ENCODE results near the gene SNX25. TPM values are rescaled to one million over a fixed set of nuclear protein-coding genes. Genes with fewer than 3 reads are reported as not detected.
A peak's percentile ranks its signal among the peaks of the same experiment; 100 is the strongest.

Gene SNX25
- total and polyA plus RNA-seq, 10 of the 15 experiments (the other 5 are each of a cell fraction or from before 2014, with no cell fraction given), result 11.2 to 117 (median 62.8) TPM

- in situ Hi-C loops (cut with MboI), result no loop called here
- no peak overlapping the region for H3K27ac ChIP-seq (ENCODE audit: control insufficient read depth, insufficient read depth)
- ChIA-PET SMC1A (ENCODE audit: uncharacterized antibody, unreplicated experiment) (interaction anchor here (0.5 to 7.2 kb wide), 28 partner anchors 9 to 185 kb away, joined by 3 to 51 read pairs (median 4); partner anchors contain the start of genes SLC25A4 and SNX25), CTCF (interaction anchor here (0.6 to 7.3 kb wide), 42 partner anchors 9 to 954 kb away, joined by 3 to 98 read pairs (median 6); partner anchors contain the start of genes SLC25A4 and SNX25), RAD21 (ENCODE audit: unreplicated experiment) (interaction anchor here (0.7 to 4.8 kb wide), 22 partner anchors 9 to 854 kb away, joined by 3 to 31 read pairs (median 4); partner anchors contain the start of genes SLC25A4 and SNX25), POLR2A (interaction anchor here (0.5 to 0.7 kb wide), 2 partner anchors 9 to 123 kb away, joined by 3 to 5 read pairs; no protein-coding TSS in a partner anchor)
- no peaks in the 10 kb centered on the region; the same call in 1 of the 2 replicates for H4K20me1 ChIP-seq (ENCODE audit: control insufficient read depth, insufficient read depth)
- H2AFZ ChIP-seq (ENCODE audit: control insufficient read depth, low read depth, low read length), result no peak overlapping the region
- BruUV-seq (replicated peaks), result no TSS peak
- no peaks in the 10 kb centered on the region for H3K27me3 ChIP-seq (replicated peaks in 1 of 2; ENCODE audit: control insufficient read depth in 2 of 2, insufficient read depth in 2 of 2, low read length in 1 of 2)
- FAIRE-seq, result peak; percentile 44
- 46% methylated on average over 6 of the region's 6 CpGs for WGBS (ENCODE audit: insufficient coverage, insufficient replicate concordance, low lambda C conversion rate, missing lambda C conversion rate)
- no peaks in the 10 kb centered on the region for H3K9me3 ChIP-seq (replicated peaks; ENCODE audit: control insufficient read depth, insufficient read depth, low read length)
- intact Hi-C loops (cut with micrococcal nuclease; ENCODE audit: unreplicated experiment), result loop anchor here (1.0 to 2.0 kb wide), 2 partner anchors 49 to 144 kb away; no protein-coding TSS in a partner anchor
- H3K79me2 ChIP-seq (ENCODE audit: control insufficient read depth, insufficient read depth, low read length), result peaks cover 48% of the 10 kb centered on the region
- H3K4me3 ChIP-seq, result no peak overlapping the region
- no peaks in the 10 kb centered on the region for H3K4me1 ChIP-seq (ENCODE audit: control insufficient read depth, insufficient read depth, low read length)
- no peak overlapping the region for H3K9ac ChIP-seq (ENCODE audit: control insufficient read depth, insufficient read depth, low read length)
- H3K4me2 ChIP-seq (ENCODE audit: control insufficient read depth, insufficient read depth), result no peak overlapping the region
- ATAC-seq, result peak; percentile 94
- DNase-seq (ENCODE audit: low read depth, low spot score), result no peak
- peaks cover 0 to 18% of the 10 kb centered on the region in 2 experiments; a peak in 1 of 4 replicates for H3K36me3 ChIP-seq (ENCODE audit: control insufficient read depth in 2 of 2, insufficient read depth in 2 of 2, low read length in 1 of 2)
- TF ChIP-seq SMC3 (IDR thresholded peaks at IDR 0.05; ENCODE audit: borderline replicate concordance, low read length), result peak; percentile 68
- TF ChIP-seq HDGF (IDR thresholded peaks at IDR 0.05), result no peak
- TF ChIP-seq HSF1 (IDR thresholded peaks at IDR 0.05; ENCODE audit: low read depth, low read length), result no peak
- no peak for TF ChIP-seq NFXL1 (IDR thresholded peaks at IDR 0.05; ENCODE audit: borderline replicate concordance)
- TF ChIP-seq SMARCA5 (IDR thresholded peaks at IDR 0.05), result no peak
- TF ChIP-seq EP300 (IDR thresholded peaks at IDR 0.05; ENCODE audit: borderline replicate concordance in 1 of 2, control insufficient read depth in 1 of 2, low read depth in 2 of 2, low read length in 2 of 2), result no peak
- no peak for TF ChIP-seq WRNIP1 (IDR thresholded peaks at IDR 0.05; ENCODE audit: borderline replicate concordance, low read depth, low read length)
- peak; percentile 93 for TF ChIP-seq SMAD1 (IDR thresholded peaks at IDR 0.05; ENCODE audit: low read depth, partially characterized antibody)
- TF ChIP-seq YBX1 (IDR thresholded peaks at IDR 0.05), result no peak
- 0 out of 2 replicates have a peak, but pooled peaks have one; percentile 42 for TF ChIP-seq POLR2AphosphoS5 (IDR thresholded peaks at IDR 0.05; ENCODE audit: low read length)
- 0 out of 2 replicates have a peak, but pooled peaks have one; percentile 48 for TF ChIP-seq YY1 (IDR thresholded peaks at IDR 0.05; ENCODE audit: low read depth, low read length)
- TF ChIP-seq POLR2AphosphoS2 (IDR thresholded peaks at IDR 0.05; ENCODE audit: low read depth, low read length), result no peak
- TF ChIP-seq MXI1 (IDR thresholded peaks at IDR 0.05; ENCODE audit: low read depth, low read length), result peak; percentile 34; the same call in 1 of the 2 replicates
- TF ChIP-seq BRCA1 (IDR thresholded peaks at IDR 0.05; ENCODE audit: low read depth, low read length), result no peak
- TF ChIP-seq PKNOX1 (IDR thresholded peaks at IDR 0.05), result no peak
- TF ChIP-seq MYC (IDR thresholded peaks at IDR 0.05; ENCODE audit: insufficient read depth, insufficient read length, insufficient replicate concordance, low read length, severe bottlenecking), result no peak
- no peak for TF ChIP-seq ZNF384 (IDR thresholded peaks at IDR 0.05; ENCODE audit: borderline replicate concordance, low read depth, low read length)
- TF ChIP-seq RAD21 (IDR thresholded peaks at IDR 0.05; ENCODE audit: insufficient read depth, low read depth, low read length), result peak; percentile 93
- no peak for TF ChIP-seq BHLHE40 (IDR thresholded peaks at IDR 0.05; ENCODE audit: borderline replicate concordance in 1 of 2, low read depth in 2 of 2, low read length in 1 of 2)
- TF ChIP-seq, protein P1, sequence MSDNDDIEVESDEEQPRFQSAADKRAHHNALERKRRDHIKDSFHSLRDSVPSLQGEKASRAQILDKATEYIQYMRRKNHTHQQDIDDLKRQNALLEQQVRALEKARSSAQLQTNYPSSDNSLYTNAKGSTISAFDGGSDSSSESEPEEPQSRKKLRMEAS (IDR thresholded peaks at IDR 0.05; ENCODE audit: low read depth, low read length), result no peak
- no peak for TF ChIP-seq IKZF1 (conservative IDR thresholded peaks at IDR 0.05)
Measured at GRCh38 chr4:185183622-185184281, 25.6 kb upstream of the SNX25 start.
